ENCODE results near the gene PLK5. TPM values are rescaled to one million over a fixed set of nuclear protein-coding genes. Genes with fewer than 3 reads are reported as not detected.

Gene PLK5
- total and polyA plus RNA-seq, 2 donors (not counting 1 experiment from before 2014, with no cell fraction given): not detected

DNA sequence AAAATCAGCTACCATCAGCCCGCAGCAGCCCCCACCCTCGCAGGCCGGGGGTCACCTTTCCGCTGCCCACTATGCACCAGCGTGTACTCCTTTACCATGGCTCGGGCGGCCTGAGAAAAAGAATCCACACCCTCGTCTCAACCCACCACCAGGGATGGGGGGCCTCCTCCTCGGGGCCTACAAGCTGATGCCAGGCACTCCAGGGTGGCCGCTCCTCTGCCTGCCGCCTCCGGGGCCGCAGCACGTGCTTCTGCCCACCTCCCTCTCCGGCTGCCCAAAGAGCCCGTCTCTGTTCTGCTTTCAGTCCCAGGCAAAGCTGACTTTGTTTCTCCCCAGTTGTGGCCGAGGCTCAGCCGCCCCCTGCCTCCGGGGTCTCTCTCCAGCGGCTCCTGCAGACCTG, 55.3 kb downstream of the PLK5 start:
- peaks cover 30% of the 10 kb centered on the region for H3K36me3 ChIP-seq (ENCODE audit: control insufficient read depth, insufficient read depth, low read length)
- H3K27me3 ChIP-seq (ENCODE audit: control insufficient read depth, insufficient read depth, low read length): no peaks in the 10 kb centered on the region
- no peaks in the 10 kb centered on the region for H3K9me3 ChIP-seq (ENCODE audit: control insufficient read depth, insufficient read depth, low read depth, low read length)
- TF ChIP-seq CTCF (conservative IDR thresholded peaks at IDR 0.05 in 1 of 2, IDR thresholded peaks at IDR 0.05 in 1 of 2; ENCODE audit: low read depth in 1 of 2, low read length in 2 of 2) (no peak), EZH2 (IDR thresholded peaks at IDR 0.05; ENCODE audit: low read length, missing control alignments) (no peak)
- H3K4me3 ChIP-seq (replicated peaks in 1 of 4; ENCODE audit: control extremely low read depth in 1 of 4, insufficient read depth in 1 of 4, low read depth in 3 of 4, low read length in 4 of 4): no peak overlapping the region
- no peaks in the 10 kb centered on the region for H3K4me1 ChIP-seq (ENCODE audit: control insufficient read depth, extremely low read depth, insufficient read depth, low read length)
- H3K9ac ChIP-seq (ENCODE audit: insufficient read depth, low read length): no peak overlapping the region
- H3K79me2 ChIP-seq (ENCODE audit: control insufficient read depth, insufficient read depth, low read length): no peaks in the 10 kb centered on the region
- DNase-seq (ENCODE audit: low read depth in 2 of 2): no peak
- no peak overlapping the region for H3K27ac ChIP-seq (ENCODE audit: insufficient read depth, low read length)
- H2AFZ ChIP-seq (ENCODE audit: low read length): no peak overlapping the region
- H3K4me2 ChIP-seq (ENCODE audit: extremely low read depth, insufficient read depth, low read length): no peak overlapping the region
- no peaks in the 10 kb centered on the region for H4K20me1 ChIP-seq (ENCODE audit: control insufficient read depth, extremely low read depth, insufficient read depth, low read length)

DNA sequence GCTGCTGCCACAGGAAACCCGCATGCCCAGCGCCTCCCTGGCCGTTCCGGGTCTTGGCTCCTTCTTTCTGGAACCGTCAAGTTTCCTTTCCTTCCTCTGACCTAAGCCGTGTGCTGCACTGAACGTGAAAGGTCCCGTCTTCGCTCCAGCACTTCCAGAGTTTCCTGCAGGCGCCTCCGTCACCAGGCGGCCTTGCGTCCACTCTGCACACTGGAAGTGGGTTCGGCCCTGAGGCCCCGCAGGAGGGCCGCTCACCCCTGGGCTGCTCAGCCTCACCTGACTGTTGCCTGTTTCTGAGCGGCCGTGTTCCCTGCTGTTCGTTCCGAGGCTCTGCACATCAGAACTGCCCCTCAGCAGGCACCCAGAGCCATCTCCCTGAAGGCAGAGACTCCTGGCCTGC, 56.5 kb downstream of the PLK5 start:
- H3K9me3 ChIP-seq (ENCODE audit: control insufficient read depth, insufficient read depth, low read depth, low read length): no peaks in the 10 kb centered on the region
- peaks cover 6% of the 10 kb centered on the region for H3K79me2 ChIP-seq (ENCODE audit: control insufficient read depth, insufficient read depth, low read length)

GRCh38 chr19:1580957-1581356, 57.1 kb downstream of the PLK5 start:
- TF ChIP-seq CTCF (conservative IDR thresholded peaks at IDR 0.05 in 1 of 2, IDR thresholded peaks at IDR 0.05 in 1 of 2; ENCODE audit: low read depth in 1 of 2, low read length in 2 of 2) (no peak), EZH2 (IDR thresholded peaks at IDR 0.05; ENCODE audit: low read length, missing control alignments) (no peak)
- H3K4me2 ChIP-seq (ENCODE audit: extremely low read depth, insufficient read depth, low read length): no peak overlapping the region
- H3K9ac ChIP-seq (ENCODE audit: insufficient read depth, low read length): no peak overlapping the region
- DNase-seq (ENCODE audit: low read depth in 2 of 2): no peak
- no peaks in the 10 kb centered on the region for H4K20me1 ChIP-seq (ENCODE audit: control insufficient read depth, extremely low read depth, insufficient read depth, low read length)
- H3K4me1 ChIP-seq (ENCODE audit: control insufficient read depth, extremely low read depth, insufficient read depth, low read length): no peaks in the 10 kb centered on the region
- H3K27me3 ChIP-seq (ENCODE audit: control insufficient read depth, insufficient read depth, low read length): no peaks in the 10 kb centered on the region
- H3K79me2 ChIP-seq (ENCODE audit: control insufficient read depth, insufficient read depth, low read length): peaks cover 12% of the 10 kb centered on the region
- H3K9me3 ChIP-seq (ENCODE audit: control insufficient read depth, insufficient read depth, low read depth, low read length): no peaks in the 10 kb centered on the region
- H3K36me3 ChIP-seq (ENCODE audit: control insufficient read depth, insufficient read depth, low read length): peaks cover 39% of the 10 kb centered on the region
- H3K27ac ChIP-seq (ENCODE audit: insufficient read depth, low read length): no peak overlapping the region
- H2AFZ ChIP-seq (ENCODE audit: low read length): no peak overlapping the region
- no peak overlapping the region for H3K4me3 ChIP-seq (replicated peaks in 1 of 4; ENCODE audit: control extremely low read depth in 1 of 4, insufficient read depth in 1 of 4, low read depth in 3 of 4, low read length in 4 of 4)

More for the DNA sequence above, 56.5 kb downstream of the PLK5 start:
- Histone ChIP-seq H3K36me3 (ENCODE audit: control insufficient read depth, insufficient read depth, low read length) (peaks cover 36% of the 10 kb centered on the region), H3K4me2 (ENCODE audit: extremely low read depth, insufficient read depth, low read length) (no peak overlapping the region), H4K20me1 (ENCODE audit: control insufficient read depth, extremely low read depth, insufficient read depth, low read length) (no peaks in the 10 kb centered on the region), H3K27ac (ENCODE audit: insufficient read depth, low read length) (no peak overlapping the region), H3K27me3 (ENCODE audit: control insufficient read depth, insufficient read depth, low read length) (no peaks in the 10 kb centered on the region), H3K9ac (ENCODE audit: insufficient read depth, low read length) (no peak overlapping the region), H3K4me3 (replicated peaks in 1 of 4; ENCODE audit: control extremely low read depth in 1 of 4, insufficient read depth in 1 of 4, low read depth in 3 of 4, low read length in 4 of 4) (no peak overlapping the region), H2AFZ (ENCODE audit: low read length) (no peak overlapping the region), H3K4me1 (ENCODE audit: control insufficient read depth, extremely low read depth, insufficient read depth, low read length) (no peaks in the 10 kb centered on the region)
- TF ChIP-seq EZH2 (IDR thresholded peaks at IDR 0.05; ENCODE audit: low read length, missing control alignments) (no peak), CTCF (conservative IDR thresholded peaks at IDR 0.05 in 1 of 2, IDR thresholded peaks at IDR 0.05 in 1 of 2; ENCODE audit: low read depth in 1 of 2, low read length in 2 of 2) (no peak)
- no peak for DNase-seq (ENCODE audit: low read depth in 2 of 2)
